Renal cortical epithelial cell (primary cell): ENCODE measurements around the gene FETUB. TPM values are rescaled to one million over a fixed set of nuclear protein-coding genes. Genes with fewer than 3 reads are reported as not detected.
A peak's percentile ranks its signal among the peaks of the same experiment; 100 is the strongest.

Source experiments
- DNase-seq: peaks from one replicate; pipeline ENCODE4 v3.0.0-alpha.2; 2011; ENCODE audit warnings: low read depth
- total RNA-seq: library from RNA; depleted of rRNA; stranded (reverse); fragments of >200 nt; gene quantifications from 2 replicates; pipeline ENCODE4 v1.2.3, GENCODE V29; 2014

The FETUB gene
- not detected in 2 replicates for total RNA-seq

GRCh38 chr3:186639778-186640472 lies at the start of gene FETUB:
Gene FETUB, plus strand, starts transcription at chr3:186640399. Its CDS starts 62 bp downstream, at chr3:186640461.
- no peak for DNase-seq

- no peak for DNase-seq
Measured at GRCh38 chr3:186590580-186591295, 49.5 kb upstream of the FETUB start.

GRCh38 chr3:186592682-186593081 lies 47.5 kb upstream of the FETUB start:
- DNase-seq, result no peak

GRCh38 chr3:186593862-186594261 lies 46.3 kb upstream of the FETUB start:
- DNase-seq, result no peak

- DNase-seq, result no peak
Measured at GRCh38 chr3:186594591-186595113, 45.5 kb upstream of the FETUB start.

GRCh38 chr3:186596568-186597287 lies 43.5 kb upstream of the FETUB start:
- peak; percentile 64 for DNase-seq

GRCh38 chr3:186598108-186598784 lies 42.0 kb upstream of the FETUB start:
- DNase-seq, result peak; percentile 94

- no peak for DNase-seq
Measured at GRCh38 chr3:186598794-186599141, 41.4 kb upstream of the FETUB start.

GRCh38 chr3:186599142-186599784 lies 40.9 kb upstream of the FETUB start:
- peak; percentile 47 for DNase-seq

- DNase-seq, result no peak
Measured at GRCh38 chr3:186599785-186600166, 40.4 kb upstream of the FETUB start.

- DNase-seq, result no peak
Measured at GRCh38 chr3:186600896-186601295, 39.3 kb upstream of the FETUB start.

- DNase-seq, result no peak
Measured at GRCh38 chr3:186603159-186603558, 37.0 kb upstream of the FETUB start.

GRCh38 chr3:186605078-186605477 lies 35.1 kb upstream of the FETUB start:
- peak; percentile 45 for DNase-seq

- DNase-seq, result peak; percentile 45
Measured at GRCh38 chr3:186605561-186606545, 34.3 kb upstream of the FETUB start.

GRCh38 chr3:186608624-186609215 lies 31.5 kb upstream of the FETUB start:
- no peak for DNase-seq

GRCh38 chr3:186609247-186609868 lies 30.8 kb upstream of the FETUB start:
- DNase-seq, result peak; percentile 51

GRCh38 chr3:186612065-186612464 lies 28.1 kb upstream of the FETUB start:
- DNase-seq, result no peak

GRCh38 chr3:186612721-186613636 lies 27.2 kb upstream of the FETUB start, which contains the start of gene AHSG:
Gene AHSG, plus strand, starts transcription at chr3:186613060. Its CDS starts 82 bp downstream, at chr3:186613142.
- DNase-seq, result no peak
